Keratinocyte (primary cell): ENCODE measurements around the gene DDX27. TPM values are rescaled to one million over a fixed set of nuclear protein-coding genes. Genes with fewer than 3 reads are reported as not detected.

Source experiments
- DNase-seq: peaks from one replicate; pipeline ENCODE4 v3.0.0-alpha.2; 2011; ENCODE audit warnings: low read depth, missing footprints, low spot score
- FAIRE-seq: peaks from 2 replicates; lab custom pipeline; 2011; peaks lifted over from hg19 to GRCh38; lab: Jason Lieb, UNC
- H2AFZ ChIP-seq: 2 replicates; pipeline ENCODE4 v1.6.0; 2012; ENCODE audit warnings: low read length, control low read depth, inconsistent platforms; ENCODE audit not compliant: control insufficient read depth
- H3K27ac ChIP-seq: 2 replicates; pipeline ENCODE4 v1.5.1; 2011; ENCODE audit warnings: low read length; ENCODE audit not compliant: control insufficient read depth, insufficient read depth
- H3K27me3 ChIP-seq: 3 replicates; pipeline ENCODE4 v1.6.0; 2011; ENCODE audit warnings: low read length; ENCODE audit not compliant: control insufficient read depth, insufficient read depth; ENCODE audit errors: extremely low read depth
- H3K36me3 ChIP-seq, 2 experiments: 2 replicates in 1 of 2; 3 replicates in 1 of 2; pipeline ENCODE4 v1.5.1; 2011; ENCODE audit warnings: low read length in 2 of 2, mild to moderate bottlenecking in 1 of 2; ENCODE audit not compliant: control insufficient read depth in 2 of 2, insufficient read depth in 2 of 2; ENCODE audit errors: extremely low read depth in 1 of 2
- H3K4me1 ChIP-seq: 3 replicates; pipeline ENCODE4 v1.5.1; 2011; ENCODE audit warnings: low read length; ENCODE audit not compliant: control insufficient read depth, insufficient read depth; ENCODE audit errors: extremely low read depth
- H3K4me2 ChIP-seq: 3 replicates; pipeline ENCODE4 v1.6.0; 2011; ENCODE audit warnings: low read depth, low read length; ENCODE audit not compliant: control insufficient read depth, insufficient read depth; ENCODE audit errors: extremely low read depth
- H3K4me3 ChIP-seq, 3 experiments: fragments of 200-600 bp in 1 of 3; sonication (generic) in 1 of 3; 2 replicates in 2 of 3; 3 replicates in 1 of 3; pipeline ENCODE4 v1.5.1; 2011 to 2016; ENCODE audit warnings: low read length in 3 of 3, mild to moderate bottlenecking in 3 of 3, control low read depth in 2 of 3, inconsistent platforms in 1 of 3, low read depth in 1 of 3, mixed read lengths in 1 of 3, mixed run types in 1 of 3, moderate library complexity in 1 of 3; ENCODE audit not compliant: control insufficient read depth in 2 of 3, insufficient read depth in 2 of 3; ENCODE audit errors: extremely low read depth in 1 of 3
- H3K79me2 ChIP-seq: 2 replicates; pipeline ENCODE4 v1.6.0; 2012; ENCODE audit warnings: low read length; ENCODE audit not compliant: control insufficient read depth, insufficient read depth
- H3K9ac ChIP-seq: 3 replicates; pipeline ENCODE4 v1.6.0; 2011; ENCODE audit warnings: low read length; ENCODE audit not compliant: control insufficient read depth, insufficient read depth; ENCODE audit errors: extremely low read depth
- H3K9me1 ChIP-seq: 3 replicates; pipeline ENCODE4 v1.6.0; 2011; ENCODE audit warnings: low read length; ENCODE audit not compliant: control insufficient read depth, insufficient read depth; ENCODE audit errors: extremely low read depth
- H3K9me3 ChIP-seq: 2 replicates; pipeline ENCODE4 v1.5.1; 2012; ENCODE audit warnings: low read depth, low read length; ENCODE audit not compliant: control insufficient read depth
- H4K20me1 ChIP-seq: 3 replicates; pipeline ENCODE4 v1.6.0; 2011; ENCODE audit warnings: low read length; ENCODE audit not compliant: control insufficient read depth, insufficient read depth; ENCODE audit errors: extremely low read depth
- EZH2 ChIP-seq: IDR thresholded peaks from one replicate; pipeline ENCODE4 v1.6.1; 2012; ENCODE audit warnings: inconsistent platforms, mild to moderate bottlenecking, low read length, moderate library complexity
- dilution Hi-C: fragments of 300-500 bp; cut with MboI; formaldehyde crosslinking; loops from one replicate; pipeline ENCODE4 v1.7.0; 2020; ENCODE audit warnings: low sequenced_read_pairs; ENCODE audit not compliant: extremely low pct_ligation_motif_present
- polyA plus RNA-seq, 5 experiments: library from polyadenylated mRNA; depleted of rRNA in 3 of 5; stranded (reverse) in 3 of 5; stranded (forward) in 1 of 5; unstranded in 1 of 5; fragments of >200 nt; gene quantifications; 1 replicate in 1 of 5; 2 replicates in 3 of 5; 3 replicates in 1 of 5; pipeline versions ENCODE4 v1.2.1 to v1.2.3, GENCODE V29; 2011 to 2012; ENCODE audit warnings: missing spikeins in 2 of 5, low read depth in 1 of 5, low replicate concordance in 1 of 5
- TF ChIP-seq, protein P1 (sequence below), 3 experiments: IDR thresholded peaks in 1 of 3; conservative IDR thresholded peaks in 1 of 3; optimal IDR thresholded peaks in 1 of 3; 2 replicates in 2 of 3; 3 replicates in 1 of 3; pipeline versions ENCODE3 to v1.5.1; 2011; ENCODE audit warnings: low read length in 3 of 3, mild to moderate bottlenecking in 3 of 3, moderate library complexity in 2 of 3, control low read depth in 1 of 3, inconsistent platforms in 1 of 3; ENCODE audit not compliant: insufficient read depth in 2 of 3; ENCODE audit errors: extremely low read depth in 1 of 3

The DDX27 gene
- polyA plus RNA-seq, 1 donor (not counting 4 experiments of a cell fraction or from before 2014, with no cell fraction given): 34.5 TPM

DNA sequence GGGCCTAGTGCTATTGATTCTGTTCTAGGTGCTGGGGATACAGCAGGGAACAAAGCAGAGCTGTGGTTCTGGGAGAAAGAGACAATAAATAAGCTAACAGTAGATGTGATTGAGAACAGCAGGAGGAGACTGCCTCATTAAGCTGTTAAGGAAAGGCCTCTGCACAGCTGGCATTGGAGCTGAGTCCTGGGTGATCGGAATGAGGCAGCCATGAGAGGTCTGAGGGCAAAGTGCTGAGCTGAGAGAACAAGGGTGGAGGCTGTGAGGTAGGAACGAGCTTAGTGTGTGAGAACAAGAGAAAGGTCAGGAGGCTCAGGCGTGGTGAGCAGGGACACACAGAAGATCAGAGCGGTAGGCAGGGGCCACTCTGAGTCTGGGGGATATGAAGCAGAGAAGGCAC, 18.3 kb downstream of the DDX27 start:
- H2AFZ ChIP-seq: no peak overlapping the region
- dilution Hi-C loops: no loop called here
- no peak overlapping the region for H3K4me2 ChIP-seq
- no peaks in the 10 kb centered on the region for H3K9me1 ChIP-seq
- no peak for DNase-seq
- no peak for TF ChIP-seq EZH2
- TF ChIP-seq, protein P1, sequence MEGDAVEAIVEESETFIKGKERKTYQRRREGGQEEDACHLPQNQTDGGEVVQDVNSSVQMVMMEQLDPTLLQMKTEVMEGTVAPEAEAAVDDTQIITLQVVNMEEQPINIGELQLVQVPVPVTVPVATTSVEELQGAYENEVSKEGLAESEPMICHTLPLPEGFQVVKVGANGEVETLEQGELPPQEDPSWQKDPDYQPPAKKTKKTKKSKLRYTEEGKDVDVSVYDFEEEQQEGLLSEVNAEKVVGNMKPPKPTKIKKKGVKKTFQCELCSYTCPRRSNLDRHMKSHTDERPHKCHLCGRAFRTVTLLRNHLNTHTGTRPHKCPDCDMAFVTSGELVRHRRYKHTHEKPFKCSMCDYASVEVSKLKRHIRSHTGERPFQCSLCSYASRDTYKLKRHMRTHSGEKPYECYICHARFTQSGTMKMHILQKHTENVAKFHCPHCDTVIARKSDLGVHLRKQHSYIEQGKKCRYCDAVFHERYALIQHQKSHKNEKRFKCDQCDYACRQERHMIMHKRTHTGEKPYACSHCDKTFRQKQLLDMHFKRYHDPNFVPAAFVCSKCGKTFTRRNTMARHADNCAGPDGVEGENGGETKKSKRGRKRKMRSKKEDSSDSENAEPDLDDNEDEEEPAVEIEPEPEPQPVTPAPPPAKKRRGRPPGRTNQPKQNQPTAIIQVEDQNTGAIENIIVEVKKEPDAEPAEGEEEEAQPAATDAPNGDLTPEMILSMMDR (optimal IDR thresholded peaks at IDR 0.05 in 1 of 3, IDR thresholded peaks at IDR 0.05 in 1 of 3, conservative IDR thresholded peaks at IDR 0.05 in 1 of 3; ENCODE audit: extremely low read depth in 1 of 3, insufficient read depth in 2 of 3, low read length in 3 of 3): no peak
- H4K20me1 ChIP-seq: no peaks in the 10 kb centered on the region
- no peak overlapping the region for H3K27ac ChIP-seq
- no peaks in the 10 kb centered on the region for H3K27me3 ChIP-seq
- no peak overlapping the region for H3K4me3 ChIP-seq
- H3K36me3 ChIP-seq: peaks cover 38 to 48% of the 10 kb centered on the region in 2 experiments
- no peak for FAIRE-seq
- H3K9me3 ChIP-seq: no peaks in the 10 kb centered on the region
- no peaks in the 10 kb centered on the region for H3K4me1 ChIP-seq
- no peaks in the 10 kb centered on the region for H3K79me2 ChIP-seq
- no peak overlapping the region for H3K9ac ChIP-seq

DNA sequence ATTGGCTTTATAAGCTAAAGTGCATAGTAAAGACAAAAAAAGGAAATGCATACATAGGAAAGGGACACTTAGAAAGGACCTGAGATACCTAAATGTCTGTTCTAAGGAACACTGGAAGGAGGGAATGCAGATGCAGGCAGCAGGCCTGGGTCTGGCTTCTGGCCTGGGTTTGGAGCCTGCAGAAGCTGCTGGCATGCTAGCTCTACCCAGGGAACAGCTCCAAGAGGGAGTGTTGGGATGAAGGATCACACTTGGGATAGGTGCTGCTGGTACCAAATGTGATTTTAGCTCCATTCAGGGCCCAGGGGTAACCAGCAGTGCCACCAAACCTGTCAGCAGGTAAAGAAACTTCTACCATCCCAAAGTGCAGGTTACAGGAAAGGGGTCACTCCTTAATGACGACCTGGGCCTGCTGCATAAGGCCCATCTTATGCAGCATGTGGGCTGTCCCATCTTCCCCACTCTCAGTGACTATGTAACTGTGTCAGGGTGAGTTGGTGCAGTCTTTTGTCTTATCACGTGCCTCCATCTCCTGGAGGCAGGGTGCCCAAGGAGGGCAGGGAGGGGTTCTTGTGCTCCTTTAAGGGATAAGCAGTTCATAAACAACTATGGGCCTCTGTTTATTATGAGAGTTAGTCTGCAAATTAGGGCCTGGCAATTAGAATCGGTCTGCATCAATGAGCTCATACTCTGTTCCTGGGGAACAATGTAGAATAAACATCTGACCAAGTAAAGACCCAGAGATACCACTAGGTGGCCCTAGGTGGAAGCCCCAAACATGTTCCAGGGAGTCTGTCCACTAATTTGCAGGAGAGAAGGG, 26.9 kb downstream of the DDX27 start:
- DNase-seq (no peak), FAIRE-seq (no peak)
- H3K9me1 ChIP-seq: no peaks in the 10 kb centered on the region
- dilution Hi-C loops: no loop called here
- peaks cover 12% of the 10 kb centered on the region for H4K20me1 ChIP-seq
- H3K4me3 ChIP-seq: no peak overlapping the region
- H3K79me2 ChIP-seq: no peaks in the 10 kb centered on the region
- H3K9ac ChIP-seq: no peak overlapping the region
- TF ChIP-seq EZH2: no peak
- TF ChIP-seq, protein P1 (optimal IDR thresholded peaks at IDR 0.05 in 1 of 3, IDR thresholded peaks at IDR 0.05 in 1 of 3, conservative IDR thresholded peaks at IDR 0.05 in 1 of 3; ENCODE audit: extremely low read depth in 1 of 3, insufficient read depth in 2 of 3, low read length in 3 of 3): peak; percentile 57 to 70 (median 60)
- no peaks in the 10 kb centered on the region for H3K4me1 ChIP-seq
- no peaks in the 10 kb centered on the region for H3K9me3 ChIP-seq
- H3K4me2 ChIP-seq: no peak overlapping the region
- H2AFZ ChIP-seq: no peak overlapping the region
- no peak overlapping the region for H3K27ac ChIP-seq
- no peaks in the 10 kb centered on the region for H3K27me3 ChIP-seq
- H3K36me3 ChIP-seq: peaks cover 41 to 58% of the 10 kb centered on the region in 2 experiments
